ENCODE results near the gene SARDH. TPM values are rescaled to one million over a fixed set of nuclear protein-coding genes. Genes with fewer than 3 reads are reported as not detected.

SARDH gene
- total RNA-seq, 1 donor from 2014 or later = 5.1 TPM

DNA sequence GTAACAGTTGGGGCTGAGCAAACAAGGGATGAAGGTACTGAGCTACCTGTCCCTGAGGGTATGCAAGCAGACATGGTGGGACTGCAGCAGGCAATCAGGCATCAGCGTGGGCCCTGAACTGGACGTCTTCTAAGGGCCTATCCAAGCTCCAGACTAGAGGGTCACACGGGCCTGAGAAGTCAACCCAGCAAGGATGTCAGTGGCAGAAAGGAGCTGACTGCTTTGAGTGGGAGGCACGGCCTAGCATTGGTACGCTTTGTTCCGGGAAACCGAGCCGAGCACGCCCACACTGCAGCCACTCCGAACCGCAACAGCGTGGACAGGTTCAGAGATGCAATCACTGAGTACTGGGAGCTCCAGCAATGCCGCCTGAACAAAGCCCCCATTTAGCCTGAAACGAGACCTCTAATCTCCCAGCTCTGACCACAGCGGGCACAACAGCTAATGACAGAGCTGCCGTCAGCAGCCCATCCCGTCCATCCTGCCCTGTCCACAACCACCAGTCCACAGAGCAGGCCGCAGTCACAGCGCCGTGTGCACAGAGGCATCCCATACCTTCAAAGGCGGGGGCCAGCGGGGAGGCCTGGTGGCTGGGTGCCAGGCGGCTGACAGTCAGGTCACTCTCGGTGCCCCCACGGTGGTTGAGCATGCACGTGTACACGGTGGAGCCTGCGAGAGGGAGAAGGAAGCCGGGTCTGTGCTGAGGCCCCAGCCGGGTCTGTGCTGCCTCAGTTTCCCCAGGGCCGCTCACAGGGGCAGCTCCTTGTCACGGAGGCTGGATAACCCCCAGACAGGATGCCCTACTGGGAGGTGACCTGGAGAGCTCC, 44.2 kb downstream of the SARDH start:
- no peaks in the 10 kb centered on the region for H3K9me3 Mint-ChIP-seq (ENCODE audit: low read depth)
- H3K4me1 Mint-ChIP-seq (ENCODE audit: low read depth) = peaks cover 21% of the 10 kb centered on the region
- H3K27ac Mint-ChIP-seq = no peak overlapping the region
- TF ChIP-seq CTCF (IDR thresholded peaks at IDR 0.05; ENCODE audit: unreplicated experiment) = no peak
- no peaks in the 10 kb centered on the region for H3K36me3 Mint-ChIP-seq (ENCODE audit: insufficient read depth)
- H3K4me3 Mint-ChIP-seq (ENCODE audit: low read depth) = no peak overlapping the region
- peaks cover 7% of the 10 kb centered on the region for H3K27me3 Mint-ChIP-seq
- DNase-seq (ENCODE audit: low spot score, unreplicated experiment) = no peak

DNA sequence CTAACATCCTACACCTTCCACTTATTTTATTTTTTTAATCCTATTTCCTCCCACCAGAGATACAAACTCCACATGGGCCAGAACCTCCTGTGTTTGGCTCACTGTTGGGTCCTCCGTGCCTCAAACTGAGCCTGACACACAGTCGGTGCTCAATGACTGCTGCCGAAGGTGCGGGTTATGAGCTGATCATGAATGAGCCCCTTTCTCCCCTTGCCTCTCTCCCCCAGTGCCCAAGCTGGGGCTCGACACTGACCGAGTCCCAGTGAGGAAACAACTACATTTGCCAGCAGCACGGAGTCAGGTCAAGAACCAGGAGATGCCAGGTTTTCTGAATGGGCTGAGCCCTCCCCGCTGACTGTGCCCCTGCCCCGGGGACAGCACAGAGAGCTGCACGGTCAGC, 45.0 kb downstream of the SARDH start:
- DNase-seq (ENCODE audit: low spot score, unreplicated experiment) = no peak
- H3K4me1 Mint-ChIP-seq (ENCODE audit: low read depth) = peaks cover 21% of the 10 kb centered on the region
- no peak for TF ChIP-seq CTCF (IDR thresholded peaks at IDR 0.05; ENCODE audit: unreplicated experiment)
- H3K9me3 Mint-ChIP-seq (ENCODE audit: low read depth) = no peaks in the 10 kb centered on the region
- peaks cover 7% of the 10 kb centered on the region for H3K27me3 Mint-ChIP-seq
- H3K4me3 Mint-ChIP-seq (ENCODE audit: low read depth) = no peak overlapping the region
- no peak overlapping the region for H3K27ac Mint-ChIP-seq
- H3K36me3 Mint-ChIP-seq (ENCODE audit: insufficient read depth) = no peaks in the 10 kb centered on the region

- DNase-seq (ENCODE audit: low spot score, unreplicated experiment) = no peak
- no peak for TF ChIP-seq CTCF (IDR thresholded peaks at IDR 0.05; ENCODE audit: unreplicated experiment)
- Mint-ChIP-seq H3K27ac (no peak overlapping the region), H3K4me3 (ENCODE audit: low read depth) (no peak overlapping the region), H3K27me3 (peaks cover 7% of the 10 kb centered on the region), H3K36me3 (ENCODE audit: insufficient read depth) (no peaks in the 10 kb centered on the region), H3K4me1 (ENCODE audit: low read depth) (peaks cover 21% of the 10 kb centered on the region), H3K9me3 (ENCODE audit: low read depth) (no peaks in the 10 kb centered on the region)
Observed at GRCh38 chr9:133692364-133692985, 45.7 kb downstream of the SARDH start.

- Mint-ChIP-seq H3K9me3 (ENCODE audit: low read depth) (no peaks in the 10 kb centered on the region), H3K4me3 (ENCODE audit: low read depth) (no peak overlapping the region), H3K4me1 (ENCODE audit: low read depth) (peaks cover 21% of the 10 kb centered on the region), H3K27ac (peak overlapping the region; percentile 49), H3K27me3 (peaks cover 6% of the 10 kb centered on the region), H3K36me3 (ENCODE audit: insufficient read depth) (no peaks in the 10 kb centered on the region)
- no peak for TF ChIP-seq CTCF (IDR thresholded peaks at IDR 0.05; ENCODE audit: unreplicated experiment)
- DNase-seq (ENCODE audit: low spot score, unreplicated experiment) = no peak
Observed at GRCh38 chr9:133691626-133692363, 46.4 kb downstream of the SARDH start.

DNA sequence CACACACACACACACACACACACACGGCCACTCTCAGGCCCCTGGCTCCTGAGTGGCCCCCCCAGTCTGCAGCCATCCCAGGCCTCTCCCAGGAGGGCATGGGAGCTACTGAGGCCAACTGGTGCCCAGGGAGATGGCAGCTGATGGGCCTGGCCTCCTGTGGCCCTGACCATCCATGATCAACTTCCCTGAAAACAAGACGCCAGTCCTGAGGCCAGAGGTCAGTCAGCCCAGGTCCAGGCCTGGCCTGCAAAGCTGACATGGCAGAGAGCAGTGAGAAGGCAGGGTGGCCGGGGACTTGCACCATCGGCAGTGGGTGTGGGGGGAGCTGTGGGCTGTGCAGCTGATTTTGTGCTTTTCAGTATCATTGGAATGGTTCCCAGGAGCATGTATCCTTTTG, 47.0 kb downstream of the SARDH start:
- DNase-seq (ENCODE audit: low spot score, unreplicated experiment) = no peak
- Mint-ChIP-seq H3K27ac (peak overlapping the region; percentile 92), H3K4me3 (ENCODE audit: low read depth) (no peak overlapping the region), H3K9me3 (ENCODE audit: low read depth) (no peaks in the 10 kb centered on the region), H3K27me3 (no peaks in the 10 kb centered on the region), H3K4me1 (ENCODE audit: low read depth) (peaks cover 21% of the 10 kb centered on the region), H3K36me3 (ENCODE audit: insufficient read depth) (no peaks in the 10 kb centered on the region)
- no peak for TF ChIP-seq CTCF (IDR thresholded peaks at IDR 0.05; ENCODE audit: unreplicated experiment)
